ELR (cell line): ENCODE data around the gene ANKRD36.
"Not testable (repeated sequence)": the region's sequence is repeated elsewhere in the genome, so short reads cannot be mapped to it uniquely, and the experiment has no call there.

Source experiments
- DNase-seq: peaks from one replicate; pipeline ENCODE4 v3.0.0-alpha.2; 2015; ENCODE audit warnings: low read depth

ANKRD36 gene

DNA sequence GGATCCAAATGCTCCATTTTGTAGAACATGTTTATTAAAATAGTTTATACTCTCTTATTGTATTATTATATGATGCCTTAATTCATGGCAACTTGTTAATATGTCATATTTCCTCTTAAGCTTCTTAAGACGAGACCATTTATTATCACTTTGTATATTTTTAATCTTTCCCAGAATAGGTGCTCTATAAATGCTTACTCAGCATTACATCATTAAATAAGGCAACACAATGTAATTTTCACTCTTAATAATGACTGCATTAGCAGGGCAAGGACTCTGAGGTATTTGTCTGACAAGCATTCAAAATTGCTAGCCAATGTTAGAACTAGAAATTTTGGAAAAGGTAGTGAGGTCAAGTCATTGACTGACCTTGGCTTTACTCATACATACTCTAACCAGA, 180.7 kb downstream of the ANKRD36 start:
- DNase-seq: not testable (repeated sequence)
